Panc1 (cell line): ENCODE results near the gene ANKRD17. TPM values are rescaled to one million over a fixed set of nuclear protein-coding genes. Genes with fewer than 3 reads are reported as not detected.

Experiments
- ATAC-seq: fragments of 200-7000 bp; cut with Tn5 transposase; 2 replicates; pipeline ENCODE4 v1.9.1; 2020; ENCODE audit warnings: mild to moderate bottlenecking, moderate library complexity
- BruUV-seq: library from RNA; stranded (reverse); fragments of 400-500 nt; replicated peaks from 2 replicates; lab custom pipeline; 2021; lab: Mats Ljungman, UMichigan
- CTCF ChIA-PET: fragments of 300-600 bp; sonication (Branson Sonifier 250); formaldehyde crosslinking; loops from one replicate; lab custom pipeline; 2022; ENCODE audit warnings: antibody characterized with exemption; lab: Charles Lee
- POLR2A ChIA-PET: fragments of 300-600 bp; sonication (Branson Sonifier 250); formaldehyde crosslinking; loops from one replicate; lab custom pipeline; 2022; ENCODE audit warnings: antibody characterized with exemption; lab: Charles Lee
- DNase-seq: peaks from one replicate; pipeline ENCODE4 v3.0.0-alpha.2; 2010; ENCODE audit warnings: low read depth, low spot score
- H3K27ac ChIP-seq: 2 replicates; pipeline ENCODE4 v1.5.1; 2011; ENCODE audit warnings: mild to moderate bottlenecking, low read length, inconsistent platforms
- H3K27me3 ChIP-seq: fragments of 200-500 bp; sonication (Bioruptor generic); 2 replicates; pipeline ENCODE4 v1.6.0; 2014; ENCODE audit warnings: low read length, inconsistent platforms; ENCODE audit not compliant: control insufficient read depth, insufficient read depth
- H3K36me3 ChIP-seq: fragments of 200-500 bp; sonication (Bioruptor generic); 2 replicates; pipeline ENCODE4 v1.5.1; 2014; ENCODE audit warnings: inconsistent platforms, mild to moderate bottlenecking, low read length, moderate library complexity; ENCODE audit not compliant: control insufficient read depth, insufficient read depth
- H3K4me1 ChIP-seq: 2 replicates; pipeline ENCODE4 v1.5.1; 2011; ENCODE audit warnings: inconsistent platforms, mild to moderate bottlenecking, low read length, moderate library complexity; ENCODE audit not compliant: control insufficient read depth, insufficient read depth
- H3K4me3 ChIP-seq, 2 experiments: 2 replicates each; pipeline ENCODE4 v1.5.1; 2011 to 2012; ENCODE audit warnings: low read depth in 2 of 2, low read length in 2 of 2, mild to moderate bottlenecking in 2 of 2, inconsistent platforms in 1 of 2, moderate library complexity in 1 of 2
- H3K9me3 ChIP-seq: fragments of 200-500 bp; sonication (Bioruptor generic); 2 replicates; pipeline ENCODE4 v1.5.1; 2014; ENCODE audit warnings: low read depth, mild to moderate bottlenecking, inconsistent platforms, low read length, moderate library complexity; ENCODE audit not compliant: control insufficient read depth, insufficient read depth
- POLR2AphosphoS5 ChIP-seq: IDR thresholded peaks from 2 replicates; pipeline ENCODE4 v1.6.1; 2012; ENCODE audit warnings: mild to moderate bottlenecking, low read depth, low read length, moderate library complexity
- SIN3A ChIP-seq: IDR thresholded peaks from 2 replicates; pipeline ENCODE4 v1.6.1; 2012; ENCODE audit warnings: low read depth, mild to moderate bottlenecking, low read length, moderate library complexity, borderline replicate concordance; ENCODE audit not compliant: insufficient read depth
- TCF7L2 ChIP-seq: IDR thresholded peaks from 2 replicates; pipeline ENCODE4 v1.6.1; 2011; ENCODE audit warnings: mild to moderate bottlenecking, low read depth, low read length, inconsistent platforms
- in situ Hi-C: cut with HindIII; loops from 2 replicates; pipeline ENCODE4 v1.10.0; 2016; ENCODE audit warnings: low sequenced_read_pairs, low pct_unique_long_range_greater_than_20kb
- intact Hi-C: fragments of 100-400 bp; cut with micrococcal nuclease; formaldehyde crosslinking; loops from one replicate; pipeline ENCODE4 v1.10.0; 2022; ENCODE audit not compliant: unreplicated experiment
- total RNA-seq: library from RNA; stranded (reverse); gene quantifications from one replicate; pipeline ENCODE4 v1.2.1, GENCODE V29; 2021; ENCODE audit not compliant: unreplicated experiment
- TF ChIP-seq, protein P1 (sequence below), 2 experiments: IDR thresholded peaks; 2 replicates each; pipeline ENCODE4 v1.6.1; 2011 to 2012; ENCODE audit warnings: low read depth in 2 of 2, control low read depth in 1 of 2, low read length in 1 of 2, mild to moderate bottlenecking in 1 of 2, moderate library complexity in 1 of 2; ENCODE audit not compliant: insufficient read depth in 1 of 2
- TF ChIP-seq, protein P2 (sequence below): fragments of 450-650 bp; IDR thresholded peaks from 2 replicates; pipeline ENCODE4 v1.5.1; 2017; ENCODE audit warnings: mild to moderate bottlenecking

ANKRD17 gene
- total RNA-seq, 1 experiment from 2014 or later, result 38.5 TPM

DNA sequence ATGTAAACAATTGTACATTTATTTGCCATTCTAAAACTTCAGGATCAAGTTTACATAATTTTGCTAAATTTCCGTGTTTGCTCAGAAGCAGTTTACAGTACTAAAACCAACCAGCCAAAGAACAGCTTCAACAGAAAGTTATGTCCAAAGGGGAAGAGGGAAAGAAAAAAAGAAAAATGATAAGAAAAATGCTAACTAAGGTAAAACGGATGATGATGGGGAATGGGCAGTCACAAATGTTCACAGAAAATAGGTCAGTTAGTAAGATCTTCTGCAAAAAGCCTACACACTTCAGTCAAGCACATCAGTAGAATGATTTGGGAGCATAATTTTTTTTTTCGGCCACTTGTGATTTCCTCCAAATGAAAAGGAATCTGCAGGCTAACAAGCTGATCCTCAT is 182.8 kb downstream of the ANKRD17 start:
- H3K27ac ChIP-seq, result no peak overlapping the region
- ChIA-PET CTCF (no interaction called here), POLR2A (no interaction called here)
- in situ Hi-C loops (no loop called here), intact Hi-C loops (no loop called here)
- no TSS peak for BruUV-seq
- H3K9me3 ChIP-seq, result no peaks in the 10 kb centered on the region
- no peaks in the 10 kb centered on the region for H3K27me3 ChIP-seq
- no peaks in the 10 kb centered on the region for H3K4me1 ChIP-seq
- no peak overlapping the region for H3K4me3 ChIP-seq
- DNase-seq (no peak), ATAC-seq (no peak)
- peaks cover 19% of the 10 kb centered on the region for H3K36me3 ChIP-seq
- TF ChIP-seq, protein P1, sequence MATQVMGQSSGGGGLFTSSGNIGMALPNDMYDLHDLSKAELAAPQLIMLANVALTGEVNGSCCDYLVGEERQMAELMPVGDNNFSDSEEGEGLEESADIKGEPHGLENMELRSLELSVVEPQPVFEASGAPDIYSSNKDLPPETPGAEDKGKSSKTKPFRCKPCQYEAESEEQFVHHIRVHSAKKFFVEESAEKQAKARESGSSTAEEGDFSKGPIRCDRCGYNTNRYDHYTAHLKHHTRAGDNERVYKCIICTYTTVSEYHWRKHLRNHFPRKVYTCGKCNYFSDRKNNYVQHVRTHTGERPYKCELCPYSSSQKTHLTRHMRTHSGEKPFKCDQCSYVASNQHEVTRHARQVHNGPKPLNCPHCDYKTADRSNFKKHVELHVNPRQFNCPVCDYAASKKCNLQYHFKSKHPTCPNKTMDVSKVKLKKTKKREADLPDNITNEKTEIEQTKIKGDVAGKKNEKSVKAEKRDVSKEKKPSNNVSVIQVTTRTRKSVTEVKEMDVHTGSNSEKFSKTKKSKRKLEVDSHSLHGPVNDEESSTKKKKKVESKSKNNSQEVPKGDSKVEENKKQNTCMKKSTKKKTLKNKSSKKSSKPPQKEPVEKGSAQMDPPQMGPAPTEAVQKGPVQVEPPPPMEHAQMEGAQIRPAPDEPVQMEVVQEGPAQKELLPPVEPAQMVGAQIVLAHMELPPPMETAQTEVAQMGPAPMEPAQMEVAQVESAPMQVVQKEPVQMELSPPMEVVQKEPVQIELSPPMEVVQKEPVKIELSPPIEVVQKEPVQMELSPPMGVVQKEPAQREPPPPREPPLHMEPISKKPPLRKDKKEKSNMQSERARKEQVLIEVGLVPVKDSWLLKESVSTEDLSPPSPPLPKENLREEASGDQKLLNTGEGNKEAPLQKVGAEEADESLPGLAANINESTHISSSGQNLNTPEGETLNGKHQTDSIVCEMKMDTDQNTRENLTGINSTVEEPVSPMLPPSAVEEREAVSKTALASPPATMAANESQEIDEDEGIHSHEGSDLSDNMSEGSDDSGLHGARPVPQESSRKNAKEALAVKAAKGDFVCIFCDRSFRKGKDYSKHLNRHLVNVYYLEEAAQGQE (IDR thresholded peaks at IDR 0.05; ENCODE audit: insufficient read depth in 1 of 2, low read depth in 2 of 2, low read length in 1 of 2), result no peak
- no peak for TF ChIP-seq POLR2AphosphoS5
- TF ChIP-seq SIN3A, result no peak
- TF ChIP-seq, protein P2, sequence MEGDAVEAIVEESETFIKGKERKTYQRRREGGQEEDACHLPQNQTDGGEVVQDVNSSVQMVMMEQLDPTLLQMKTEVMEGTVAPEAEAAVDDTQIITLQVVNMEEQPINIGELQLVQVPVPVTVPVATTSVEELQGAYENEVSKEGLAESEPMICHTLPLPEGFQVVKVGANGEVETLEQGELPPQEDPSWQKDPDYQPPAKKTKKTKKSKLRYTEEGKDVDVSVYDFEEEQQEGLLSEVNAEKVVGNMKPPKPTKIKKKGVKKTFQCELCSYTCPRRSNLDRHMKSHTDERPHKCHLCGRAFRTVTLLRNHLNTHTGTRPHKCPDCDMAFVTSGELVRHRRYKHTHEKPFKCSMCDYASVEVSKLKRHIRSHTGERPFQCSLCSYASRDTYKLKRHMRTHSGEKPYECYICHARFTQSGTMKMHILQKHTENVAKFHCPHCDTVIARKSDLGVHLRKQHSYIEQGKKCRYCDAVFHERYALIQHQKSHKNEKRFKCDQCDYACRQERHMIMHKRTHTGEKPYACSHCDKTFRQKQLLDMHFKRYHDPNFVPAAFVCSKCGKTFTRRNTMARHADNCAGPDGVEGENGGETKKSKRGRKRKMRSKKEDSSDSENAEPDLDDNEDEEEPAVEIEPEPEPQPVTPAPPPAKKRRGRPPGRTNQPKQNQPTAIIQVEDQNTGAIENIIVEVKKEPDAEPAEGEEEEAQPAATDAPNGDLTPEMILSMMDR, result no peak
- TF ChIP-seq TCF7L2, result no peak

DNA sequence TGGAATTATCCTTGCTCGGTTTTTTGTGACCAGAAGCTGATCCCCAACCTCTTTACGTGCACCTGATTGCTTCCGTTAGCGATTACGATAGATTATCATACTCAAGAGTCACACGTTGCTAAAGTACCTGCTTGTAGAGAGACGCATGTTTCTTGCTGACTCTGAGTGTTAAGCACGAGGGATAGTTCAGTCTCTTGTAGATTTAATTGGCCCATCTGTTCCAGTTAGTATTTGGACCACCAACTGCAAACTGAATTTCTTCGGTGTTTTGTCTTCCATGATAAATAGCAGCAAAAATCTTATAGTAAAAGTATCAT is 188.6 kb downstream of the ANKRD17 start:
- ChIA-PET POLR2A (interaction anchor here (0.5 kb wide), 1 partner anchor 48 kb away, joined by 6 read pairs; no protein-coding TSS in a partner anchor), CTCF (no interaction called here)
- H3K9me3 ChIP-seq, result no peaks in the 10 kb centered on the region
- TF ChIP-seq SIN3A (no peak), POLR2AphosphoS5 (no peak), TCF7L2 (no peak)
- TF ChIP-seq, protein P2, result no peak
- TF ChIP-seq, protein P1 (IDR thresholded peaks at IDR 0.05; ENCODE audit: insufficient read depth in 1 of 2, low read depth in 2 of 2, low read length in 1 of 2), result no peak
- peaks cover 3% of the 10 kb centered on the region; the same call in 1 of the 2 replicates for H3K4me1 ChIP-seq
- H3K27me3 ChIP-seq, result no peaks in the 10 kb centered on the region
- H3K27ac ChIP-seq, result peak overlapping the region; percentile 95
- intact Hi-C loops (no loop called here), in situ Hi-C loops (no loop called here)
- no peak for DNase-seq
- peak; percentile 28 for ATAC-seq
- no TSS peak for BruUV-seq
- peak overlapping the region; percentile 70 to 77 for H3K4me3 ChIP-seq
- H3K36me3 ChIP-seq, result peaks cover 9% of the 10 kb centered on the region
